Right ventricle myocardium superior (tissue), 1 donor: ENCODE measurements around the gene RTN4RL1. TPM values are rescaled to one million over a fixed set of nuclear protein-coding genes. Genes with fewer than 3 reads are reported as not detected.

Source experiments
- ATAC-seq: fragments of 200-7000 bp; cut with Tn5 transposase; one replicate; pipeline ENCODE4 v1.9.1; 2020; ENCODE audit warnings: mild to moderate bottlenecking; ENCODE audit not compliant: poor library complexity
- DNase-seq: peaks from one replicate; pipeline ENCODE4 v3.0.0-alpha.2; 2020
- intact Hi-C: fragments of 100-400 bp; cut with DNase I; formaldehyde crosslinking; loops from one replicate; pipeline ENCODE4 v1.11.2; 2022
- long read RNA-seq: library from polyadenylated mRNA; unstranded; transcript quantifications from one replicate; pipeline ENCODE4 v2.0.0, GENCODE V29; 2021
- total RNA-seq: library from RNA; stranded (reverse); fragmentation: NEBNext Ultra II Directional; extraction: Animal tissue kit (Norgen Biotek cat#: 25700); gene quantifications from one replicate; pipeline ENCODE4 v1.2.1, GENCODE V29; 2021
- donor health status: DM: no; HTN: yes; CAD: no; lungs with severe emphysema.

The RTN4RL1 gene
- total RNA-seq = 3.4 TPM
- long read RNA-seq, transcript RTN4RL1-201 (2 exons, 3,625 nt) = major isoform, 17 of 20 reads
- long read RNA-seq, partial matches to known transcripts = 0 of 20 reads
- long read RNA-seq, other reads (novel, unspliced or antisense) = 3 of 20 reads

- peak; percentile 69 for ATAC-seq
- DNase-seq = peak; percentile 86
- intact Hi-C loops = no loop called here
These were observed at the start of gene RTN4RL1 for GRCh38 chr17:2025220-2025621. RTN4RL1 (minus strand) TSS chr17:2025334; CDS start chr17:2024865, 469 bp downstream.

- intact Hi-C loops = no loop called here
- ATAC-seq (no peak), DNase-seq (no peak)
These were observed 49.8 kb upstream of the RTN4RL1 start for GRCh38 chr17:2074919-2075318.

- DNase-seq (peak; percentile 83), ATAC-seq (peak; percentile 62)
- intact Hi-C loops = no loop called here
These were observed 46.5 kb upstream of the RTN4RL1 start for GRCh38 chr17:2071455-2072281.

- ATAC-seq = no peak
- intact Hi-C loops = no loop called here
- no peak for DNase-seq
These were observed 45.9 kb upstream of the RTN4RL1 start for GRCh38 chr17:2071024-2071385.

GRCh38 chr17:2070241-2071023, 45.3 kb upstream of the RTN4RL1 start:
- DNase-seq = no peak
- ATAC-seq = no peak
- intact Hi-C loops = no loop called here

- DNase-seq = no peak
- intact Hi-C loops = no loop called here
- no peak for ATAC-seq
These were observed 43.5 kb upstream of the RTN4RL1 start for GRCh38 chr17:2068519-2069051.

GRCh38 chr17:2068031-2068518, 42.9 kb upstream of the RTN4RL1 start:
- intact Hi-C loops = no loop called here
- ATAC-seq = no peak
- DNase-seq = no peak

GRCh38 chr17:2067608-2068024, 42.5 kb upstream of the RTN4RL1 start:
- ATAC-seq (no peak), DNase-seq (peak; percentile 54)
- intact Hi-C loops = no loop called here

- DNase-seq (no peak), ATAC-seq (no peak)
- intact Hi-C loops = no loop called here
These were observed 42.0 kb upstream of the RTN4RL1 start for GRCh38 chr17:2067048-2067561.

- DNase-seq = no peak
- no peak for ATAC-seq
- intact Hi-C loops = no loop called here
These were observed 40.8 kb upstream of the RTN4RL1 start for GRCh38 chr17:2065949-2066400.

- intact Hi-C loops = no loop called here
- peak; percentile 70 for DNase-seq
- peak; percentile 18 for ATAC-seq
These were observed 40.0 kb upstream of the RTN4RL1 start for GRCh38 chr17:2064980-2065785.

GRCh38 chr17:2064520-2064971, 39.4 kb upstream of the RTN4RL1 start:
- intact Hi-C loops = no loop called here
- no peak for ATAC-seq
- no peak for DNase-seq

GRCh38 chr17:2064147-2064489, 39.0 kb upstream of the RTN4RL1 start:
- ATAC-seq (no peak), DNase-seq (no peak)
- intact Hi-C loops = no loop called here

- intact Hi-C loops = no loop called here
- ATAC-seq (peak; percentile 0), DNase-seq (peak; percentile 68)
These were observed 38.4 kb upstream of the RTN4RL1 start for GRCh38 chr17:2063261-2064146.

- intact Hi-C loops = no loop called here
- ATAC-seq (no peak), DNase-seq (peak; percentile 54)
These were observed 37.5 kb upstream of the RTN4RL1 start for GRCh38 chr17:2062571-2063183.

- DNase-seq = no peak
- intact Hi-C loops = no loop called here
- ATAC-seq = no peak
These were observed 36.4 kb upstream of the RTN4RL1 start for GRCh38 chr17:2061441-2061958.
